Measurements from ENCODE around the gene ASMTL.
A peak's percentile ranks its signal among the peaks of the same experiment; 100 is the strongest.

DNA sequence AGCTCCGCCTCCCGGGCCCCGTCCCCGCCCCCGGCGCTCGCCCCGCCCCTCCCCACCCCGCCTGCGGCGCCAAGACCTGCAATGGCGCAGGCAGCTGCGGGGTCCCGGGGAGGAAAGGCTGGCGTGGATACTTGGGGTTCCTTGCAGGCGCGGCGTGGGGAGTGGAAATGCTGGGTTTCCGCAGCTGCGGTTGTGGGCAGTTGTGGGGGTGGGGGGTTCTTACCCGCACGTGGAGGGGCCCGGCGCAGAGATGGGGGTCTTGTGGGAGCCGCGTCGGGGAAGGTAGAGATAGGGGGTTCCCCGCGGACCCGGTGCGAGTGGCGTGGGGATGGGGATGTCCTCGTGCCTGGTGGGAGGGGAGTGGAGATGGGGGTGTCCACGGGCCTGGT is 680 bp upstream of the ASMTL start:
- TF ChIP-seq LEF1 (IDR thresholded peaks at IDR 0.05; ENCODE audit: borderline replicate concordance) (no peak), FOXK2 (IDR thresholded peaks at IDR 0.05) (no peak), HDGF (IDR thresholded peaks at IDR 0.05; ENCODE audit: borderline replicate concordance) (no peak), BHLHE40 (IDR thresholded peaks at IDR 0.05; ENCODE audit: borderline replicate concordance) (no peak), TARDBP (IDR thresholded peaks at IDR 0.05) (peak; percentile 96), SUZ12 (IDR thresholded peaks at IDR 0.05) (no peak), FOXA1 (IDR thresholded peaks at IDR 0.05) (no peak), SP1 (IDR thresholded peaks at IDR 0.05) (no peak), CTBP1 (IDR thresholded peaks at IDR 0.05; ENCODE audit: borderline replicate concordance) (no peak), L3MBTL2 (conservative IDR thresholded peaks at IDR 0.05) (0 out of 2 replicates have a peak, but pooled peaks have one; percentile 10)
- TF ChIP-seq, protein P1, sequence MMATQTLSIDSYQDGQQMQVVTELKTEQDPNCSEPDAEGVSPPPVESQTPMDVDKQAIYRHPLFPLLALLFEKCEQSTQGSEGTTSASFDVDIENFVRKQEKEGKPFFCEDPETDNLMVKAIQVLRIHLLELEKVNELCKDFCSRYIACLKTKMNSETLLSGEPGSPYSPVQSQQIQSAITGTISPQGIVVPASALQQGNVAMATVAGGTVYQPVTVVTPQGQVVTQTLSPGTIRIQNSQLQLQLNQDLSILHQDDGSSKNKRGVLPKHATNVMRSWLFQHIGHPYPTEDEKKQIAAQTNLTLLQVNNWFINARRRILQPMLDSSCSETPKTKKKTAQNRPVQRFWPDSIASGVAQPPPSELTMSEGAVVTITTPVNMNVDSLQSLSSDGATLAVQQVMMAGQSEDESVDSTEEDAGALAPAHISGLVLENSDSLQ (IDR thresholded peaks at IDR 0.05) = no peak
